OCI-LY3 (cell line): ENCODE measurements around the gene RFTN1.

Experiments used
- CTCF ChIP-seq: fragments of 200-600, 300-600 bp; sonication (generic); IDR thresholded peaks from 2 replicates; pipeline ENCODE4 v1.5.1; 2014; ENCODE audit warnings: antibody characterized with exemption, low read length, low read depth
- EZH2phosphoT487 ChIP-seq: fragments of 200-600 bp; shearing (Covaris generic); IDR thresholded peaks from 2 replicates; pipeline ENCODE4 v1.6.1; 2018; ENCODE audit warnings: antibody characterized with exemption, mixed run types, low read depth

DNA sequence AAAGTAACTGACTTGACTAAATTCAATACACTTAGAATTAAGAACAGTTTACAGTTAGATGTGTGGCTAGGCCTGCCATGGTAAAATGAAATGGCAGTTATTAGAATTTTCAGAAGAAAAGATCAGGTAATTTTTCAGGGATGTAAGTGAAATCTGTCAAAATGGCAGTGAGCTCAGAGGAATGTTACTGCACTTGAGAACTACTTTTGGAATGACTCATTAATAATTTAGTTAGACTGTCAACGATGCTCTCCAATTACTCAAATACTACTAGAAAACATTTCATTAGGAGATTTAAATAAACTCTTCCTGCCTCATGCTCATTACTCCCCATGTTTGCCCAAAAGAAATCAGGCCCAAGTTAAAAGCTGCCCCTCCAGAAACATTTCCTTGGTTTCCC lies 84.4 kb downstream of the RFTN1 start:
- TF ChIP-seq CTCF, result no peak
- TF ChIP-seq EZH2phosphoT487, result no peak
